GM19463 (cell line): ENCODE results near the gene DEFB124.
"Not testable (repeated sequence)": the region's sequence is repeated elsewhere in the genome, so short reads cannot be mapped to it uniquely, and the experiment has no call there.

ENCODE experiments used
- ATAC-seq: cut with Tn5 transposase; IDR thresholded peaks from one replicate; pipeline ENCODE4 v1.9.1; 2021; ENCODE audit warnings: mild to moderate bottlenecking, moderate library complexity; ENCODE audit not compliant: unreplicated experiment

The DEFB124 gene

GRCh38 chr20:31474758-31475427 lies at the start of gene DEFB124, which contains the start of gene REM1:
Gene DEFB124 (minus strand): TSS chr20:31475127. CDS start chr20:31473013, 2,114 bp downstream.
Gene REM1 (plus strand): TSS chr20:31475288. CDS start chr20:31476446, 1,158 bp downstream.
- no peak for ATAC-seq

- ATAC-seq, result no peak
Observed at GRCh38 chr20:31523361-31524283, 48.7 kb upstream of the DEFB124 start.

- no peak for ATAC-seq
Observed at GRCh38 chr20:31522731-31523130, 47.8 kb upstream of the DEFB124 start.

- not testable (repeated sequence) for ATAC-seq
Observed at GRCh38 chr20:31521267-31521666, 46.3 kb upstream of the DEFB124 start.

GRCh38 chr20:31517373-31517772 lies 42.4 kb upstream of the DEFB124 start:
- no peak for ATAC-seq

GRCh38 chr20:31516651-31517050 lies 41.7 kb upstream of the DEFB124 start:
- ATAC-seq, result no peak

GRCh38 chr20:31516166-31516565 lies 41.2 kb upstream of the DEFB124 start:
- no peak for ATAC-seq

- no peak for ATAC-seq
Observed at GRCh38 chr20:31515775-31516107, 40.8 kb upstream of the DEFB124 start.

GRCh38 chr20:31515072-31515774 lies 40.3 kb upstream of the DEFB124 start:
- ATAC-seq, result no peak

GRCh38 chr20:31514154-31515071 lies 39.5 kb upstream of the DEFB124 start, which contains the start of gene HM13:
Gene HM13 (plus strand): TSS chr20:31514442. CDS start chr20:31514552, 110 bp downstream.
- ATAC-seq, result peak; percentile 84

- ATAC-seq, result no peak
Observed at GRCh38 chr20:31508517-31509244, 33.8 kb upstream of the DEFB124 start.

- no peak for ATAC-seq
Observed at GRCh38 chr20:31505903-31506302, 31.0 kb upstream of the DEFB124 start.

- peak; percentile 98 for ATAC-seq
Observed at GRCh38 chr20:31502884-31503673, 28.2 kb upstream of the DEFB124 start.

- ATAC-seq, result no peak
Observed at GRCh38 chr20:31500527-31500926, 25.6 kb upstream of the DEFB124 start.

GRCh38 chr20:31497838-31498540 lies 23.1 kb upstream of the DEFB124 start:
- no peak for ATAC-seq

- ATAC-seq, result no peak
Observed at GRCh38 chr20:31496761-31497295, 21.9 kb upstream of the DEFB124 start.

GRCh38 chr20:31494131-31494530 lies 19.2 kb upstream of the DEFB124 start:
- no peak for ATAC-seq

GRCh38 chr20:31490752-31491151 lies 15.8 kb upstream of the DEFB124 start:
- no peak for ATAC-seq
